Caco-2 (cell line): Measurements from ENCODE around the gene SNX27. TPM values are rescaled to one million over a fixed set of nuclear protein-coding genes. Genes with fewer than 3 reads are reported as not detected.
A peak's percentile ranks its signal among the peaks of the same experiment; 100 is the strongest.

Experiments used
- BruUV-seq: library from RNA; stranded (reverse); fragments of 400-500 nt; replicated peaks from 2 replicates; lab custom pipeline; 2021; lab: Mats Ljungman, UMichigan
- CTCF ChIA-PET: fragments of 300-600 bp; sonication (Branson Sonifier 250); formaldehyde crosslinking; loops from one replicate; lab custom pipeline; 2022; ENCODE audit warnings: antibody characterized with exemption; lab: Charles Lee
- POLR2A ChIA-PET: fragments of 300-600 bp; sonication (Branson Sonifier 250); formaldehyde crosslinking; loops from one replicate; lab custom pipeline; 2022; ENCODE audit warnings: antibody characterized with exemption; lab: Charles Lee
- DNase-seq, 2 experiments: peaks; one replicate each; pipeline versions ENCODE4 v3.0.0 to v3.0.0-alpha.2; 2020 to 2022
- H3K27me3 ChIP-seq: replicated peaks from 2 replicates; pipeline ENCODE4 v1.6.0; 2011; ENCODE audit warnings: low read length; ENCODE audit not compliant: control insufficient read depth, insufficient read depth
- H3K36me3 ChIP-seq: 2 replicates; pipeline ENCODE4 v1.5.1; 2011; ENCODE audit warnings: low read length; ENCODE audit not compliant: control insufficient read depth, insufficient read depth
- H3K4me1 ChIP-seq: fragments of 250-450 bp; sonication (Bioruptor Pico); 2 replicates; pipeline ENCODE4 v1.5.1; 2020; ENCODE audit warnings: mild to moderate bottlenecking
- H3K4me3 ChIP-seq: 2 replicates; pipeline ENCODE4 v1.5.1; 2011; ENCODE audit warnings: low read depth, mild to moderate bottlenecking, control low read depth, low read length
- H3K9me3 ChIP-seq: fragments of 250-450 bp; sonication (Bioruptor Pico); 2 replicates; pipeline ENCODE4 v1.5.1; 2020; ENCODE audit warnings: mild to moderate bottlenecking, moderate library complexity
- H3K27ac Mint-ChIP-seq: one replicate; pipeline ENCODE4 v1.8.0; 2022; ENCODE audit warnings: mixed read lengths; ENCODE audit not compliant: unreplicated experiment
- H3K27me3 Mint-ChIP-seq: one replicate; pipeline ENCODE4 v1.8.0; 2022; ENCODE audit warnings: mixed read lengths; ENCODE audit not compliant: insufficient read depth, unreplicated experiment
- H3K36me3 Mint-ChIP-seq: one replicate; pipeline ENCODE4 v1.8.0; 2022; ENCODE audit warnings: mild to moderate bottlenecking, mixed read lengths; ENCODE audit not compliant: insufficient read depth, unreplicated experiment
- H3K4me1 Mint-ChIP-seq: one replicate; pipeline ENCODE4 v1.8.0; 2022; ENCODE audit warnings: low read depth, mixed read lengths; ENCODE audit not compliant: unreplicated experiment
- H3K4me3 Mint-ChIP-seq: one replicate; pipeline ENCODE4 v1.8.0; 2022; ENCODE audit warnings: mild to moderate bottlenecking, moderate library complexity, mixed read lengths; ENCODE audit not compliant: unreplicated experiment
- H3K9me3 Mint-ChIP-seq: one replicate; pipeline ENCODE4 v1.8.0; 2022; ENCODE audit warnings: mixed read lengths; ENCODE audit not compliant: unreplicated experiment
- intact Hi-C: fragments of 100-400 bp; cut with micrococcal nuclease; formaldehyde crosslinking; loops from one replicate; pipeline ENCODE4 v1.10.0; 2022; ENCODE audit not compliant: unreplicated experiment
- total RNA-seq: library from RNA; stranded (reverse); gene quantifications from 2 replicates; pipeline ENCODE4 v1.2.3, GENCODE V29; 2022
- TF ChIP-seq, protein P1 (sequence below), 2 experiments: fragments of 200-600 bp in 1 of 2; IDR thresholded peaks; 1 replicate in 1 of 2; 2 replicates in 1 of 2; pipeline versions ENCODE4 v1.5.1 to v1.8.0; 2011 to 2022; ENCODE audit warnings: antibody characterized with exemption in 1 of 2, control low read depth in 1 of 2, inconsistent platforms in 1 of 2, low read depth in 1 of 2, low read length in 1 of 2, mild to moderate bottlenecking in 1 of 2, moderate library complexity in 1 of 2; ENCODE audit not compliant: insufficient read depth in 1 of 2, severe bottlenecking in 1 of 2, unreplicated experiment in 1 of 2

SNX27 gene
- total RNA-seq, 1 experiment from 2014 or later = 47.2 TPM

DNA sequence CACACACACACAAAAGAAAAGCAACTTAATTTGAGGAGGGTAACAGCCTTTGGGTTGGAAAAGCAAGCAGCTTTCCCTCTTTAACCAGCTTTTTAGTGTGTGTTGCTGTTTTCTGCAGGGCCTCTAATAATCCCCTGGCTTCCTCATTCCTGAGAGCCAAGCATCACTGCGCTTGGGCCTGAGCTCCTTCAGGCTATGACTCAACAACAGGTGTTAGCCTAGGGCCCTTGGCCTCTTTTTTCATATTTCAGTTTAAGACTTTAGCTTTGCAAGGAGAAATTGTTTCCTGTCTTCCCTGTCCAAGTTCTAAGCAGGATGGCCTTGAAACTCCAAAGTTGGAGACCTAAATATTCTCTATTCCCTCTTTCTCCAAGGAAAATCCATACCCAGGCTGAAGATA lies 26.2 kb upstream of the SNX27 start:
- ChIA-PET POLR2A (interaction anchor here (0.8 to 1.1 kb wide), 3 partner anchors 45 to 74 kb away, joined by 4 to 7 read pairs (median 6); partner anchors contain the start of genes CGN and TUFT1), CTCF (interaction anchor here (0.6 to 1.0 kb wide), 3 partner anchors 8 to 1265 kb away, joined by 3 read pairs; no protein-coding TSS in a partner anchor)
- Histone ChIP-seq H3K4me3 (no peak overlapping the region), H3K4me1 (peaks cover 21% of the 10 kb centered on the region), H3K9me3 (no peaks in the 10 kb centered on the region), H3K36me3 (peaks cover 1% of the 10 kb centered on the region; the same call in 1 of the 2 replicates), H3K27me3 (no peaks in the 10 kb centered on the region)
- peaks cover 11% of the 10 kb centered on the region for H3K9me3 Mint-ChIP-seq
- peak overlapping the region; percentile 33 for H3K27ac Mint-ChIP-seq
- peaks cover 53% of the 10 kb centered on the region for H3K36me3 Mint-ChIP-seq
- H3K4me3 Mint-ChIP-seq = no peak overlapping the region
- no peak for DNase-seq
- no TSS peak for BruUV-seq
- H3K4me1 Mint-ChIP-seq = peaks cover 46% of the 10 kb centered on the region
- intact Hi-C loops = no loop called here
- no peaks in the 10 kb centered on the region for H3K27me3 Mint-ChIP-seq
- TF ChIP-seq, protein P1, sequence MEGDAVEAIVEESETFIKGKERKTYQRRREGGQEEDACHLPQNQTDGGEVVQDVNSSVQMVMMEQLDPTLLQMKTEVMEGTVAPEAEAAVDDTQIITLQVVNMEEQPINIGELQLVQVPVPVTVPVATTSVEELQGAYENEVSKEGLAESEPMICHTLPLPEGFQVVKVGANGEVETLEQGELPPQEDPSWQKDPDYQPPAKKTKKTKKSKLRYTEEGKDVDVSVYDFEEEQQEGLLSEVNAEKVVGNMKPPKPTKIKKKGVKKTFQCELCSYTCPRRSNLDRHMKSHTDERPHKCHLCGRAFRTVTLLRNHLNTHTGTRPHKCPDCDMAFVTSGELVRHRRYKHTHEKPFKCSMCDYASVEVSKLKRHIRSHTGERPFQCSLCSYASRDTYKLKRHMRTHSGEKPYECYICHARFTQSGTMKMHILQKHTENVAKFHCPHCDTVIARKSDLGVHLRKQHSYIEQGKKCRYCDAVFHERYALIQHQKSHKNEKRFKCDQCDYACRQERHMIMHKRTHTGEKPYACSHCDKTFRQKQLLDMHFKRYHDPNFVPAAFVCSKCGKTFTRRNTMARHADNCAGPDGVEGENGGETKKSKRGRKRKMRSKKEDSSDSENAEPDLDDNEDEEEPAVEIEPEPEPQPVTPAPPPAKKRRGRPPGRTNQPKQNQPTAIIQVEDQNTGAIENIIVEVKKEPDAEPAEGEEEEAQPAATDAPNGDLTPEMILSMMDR (IDR thresholded peaks at IDR 0.05; ENCODE audit: insufficient read depth in 1 of 2, low read depth in 1 of 2, low read length in 1 of 2, severe bottlenecking in 1 of 2, unreplicated experiment in 1 of 2) = no peak

DNA sequence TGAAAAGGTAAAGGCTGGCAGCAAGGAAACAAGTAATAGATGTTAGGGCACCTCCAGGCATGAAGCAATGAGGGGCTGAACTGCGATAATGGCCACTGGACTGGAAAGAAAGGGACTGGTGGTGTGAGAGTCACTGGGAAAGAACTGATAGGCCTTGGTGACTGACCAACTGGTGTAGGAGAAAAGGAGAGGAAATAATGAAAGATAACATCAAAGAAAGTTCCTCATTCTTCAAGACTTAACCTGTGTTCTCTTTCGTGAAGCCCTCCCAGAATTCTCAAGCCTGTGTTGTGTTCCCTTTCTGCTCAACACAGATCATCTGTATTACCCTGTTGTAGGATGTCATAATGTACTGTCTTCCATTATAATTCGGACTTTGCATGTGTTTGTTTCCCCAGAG lies 20.9 kb upstream of the SNX27 start:
- Histone ChIP-seq H3K9me3 (no peaks in the 10 kb centered on the region), H3K27me3 (no peaks in the 10 kb centered on the region), H3K4me3 (no peak overlapping the region), H3K4me1 (peaks cover 14% of the 10 kb centered on the region), H3K36me3 (no peaks in the 10 kb centered on the region)
- Mint-ChIP-seq H3K4me3 (no peak overlapping the region), H3K36me3 (peaks cover 6% of the 10 kb centered on the region), H3K27me3 (no peaks in the 10 kb centered on the region), H3K27ac (no peak overlapping the region), H3K9me3 (peaks cover 11% of the 10 kb centered on the region), H3K4me1 (peaks cover 39% of the 10 kb centered on the region)
- DNase-seq = no peak
- CTCF ChIA-PET = no interaction called here
- intact Hi-C loops = loop anchor here (5.0 to 10.0 kb wide), 4 partner anchors 44 to 246 kb away; partner anchors contain the start of gene C2CD4D
- TF ChIP-seq, protein P1 (IDR thresholded peaks at IDR 0.05; ENCODE audit: insufficient read depth in 1 of 2, low read depth in 1 of 2, low read length in 1 of 2, severe bottlenecking in 1 of 2, unreplicated experiment in 1 of 2) = no peak
- BruUV-seq = no TSS peak
- POLR2A ChIA-PET = no interaction called here

DNA sequence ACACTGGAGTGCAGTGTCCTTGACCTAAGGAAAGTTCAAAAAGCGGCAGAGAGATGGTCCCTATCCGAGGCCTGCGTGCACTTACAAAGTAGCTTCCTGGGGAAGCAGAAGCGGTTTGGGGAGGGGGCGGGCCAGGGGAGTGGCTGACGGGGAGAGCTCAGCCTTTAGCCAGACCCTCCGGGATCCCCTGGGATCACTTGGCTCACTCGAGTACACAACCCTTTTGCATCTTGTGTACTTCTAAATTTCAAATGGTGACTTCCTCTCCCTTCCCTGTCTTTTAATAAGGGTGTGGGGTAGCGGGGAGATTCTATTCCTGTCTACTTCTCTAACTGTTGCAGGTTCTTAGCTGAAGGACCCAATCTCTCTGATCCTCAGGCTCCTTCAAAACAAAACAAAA lies 18.1 kb upstream of the SNX27 start:
- H3K27ac Mint-ChIP-seq = peak overlapping the region; percentile 74
- H3K27me3 ChIP-seq = no peaks in the 10 kb centered on the region
- H3K36me3 Mint-ChIP-seq = no peaks in the 10 kb centered on the region
- H3K4me1 ChIP-seq = peaks cover 18% of the 10 kb centered on the region
- no TSS peak for BruUV-seq
- H3K4me3 ChIP-seq = no peak overlapping the region
- no peaks in the 10 kb centered on the region for H3K27me3 Mint-ChIP-seq
- POLR2A ChIA-PET = interaction anchor here (0.6 kb wide), 1 partner anchor 74 kb away, joined by 3 read pairs; no protein-coding TSS in a partner anchor
- H3K4me1 Mint-ChIP-seq = peaks cover 43% of the 10 kb centered on the region
- CTCF ChIA-PET = interaction anchor here (0.7 to 1.8 kb wide), 7 partner anchors 8 to 243 kb away, joined by 3 to 12 read pairs (median 3); no protein-coding TSS in a partner anchor
- intact Hi-C loops = loop anchor here (1.0 to 10.0 kb wide), 6 partner anchors 18 to 244 kb away; partner anchors contain the start of gene C2CD4D
- H3K9me3 ChIP-seq = no peaks in the 10 kb centered on the region
- no peak for DNase-seq
- peak overlapping the region; percentile 69 for H3K4me3 Mint-ChIP-seq
- H3K9me3 Mint-ChIP-seq = peaks cover 11% of the 10 kb centered on the region
- no peaks in the 10 kb centered on the region for H3K36me3 ChIP-seq
- TF ChIP-seq, protein P1 (IDR thresholded peaks at IDR 0.05; ENCODE audit: insufficient read depth in 1 of 2, low read depth in 1 of 2, low read length in 1 of 2, severe bottlenecking in 1 of 2, unreplicated experiment in 1 of 2) = no peak
